ENCODE results near the gene DNMT3A. TPM values are rescaled to one million over a fixed set of nuclear protein-coding genes. Genes with fewer than 3 reads are reported as not detected.

Gene DNMT3A
- total RNA-seq, 1 experiment from 2014 or later: 215 TPM

DNA sequence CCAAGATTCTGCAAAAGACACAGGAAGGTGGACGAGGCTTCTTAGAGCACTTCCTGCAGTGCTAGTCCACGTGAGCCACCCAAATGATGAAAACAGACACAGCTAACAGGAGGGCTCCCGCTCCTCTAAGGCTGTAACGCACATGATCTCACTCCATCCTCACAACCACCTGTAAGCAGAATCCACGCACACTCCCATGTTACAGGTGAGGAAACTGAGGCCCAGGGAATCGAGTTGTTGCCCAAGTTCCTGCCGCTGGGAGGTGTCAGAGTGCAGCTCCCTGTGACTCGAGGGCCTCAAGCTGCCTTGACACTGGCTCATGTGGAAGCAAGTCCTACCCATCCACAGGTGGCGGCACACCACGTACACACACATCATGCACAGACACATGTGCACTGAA lies 4.4 kb downstream of the DNMT3A start:
- no peak overlapping the region for H3K27ac ChIP-seq (ENCODE audit: insufficient read length, low read depth, low read length)
- no CpG with 5 or more reads among the region's 10 CpGs for WGBS (ENCODE audit: extremely low coverage, insufficient read length, low lambda C conversion rate)
- no peak overlapping the region for H2AK5ac ChIP-seq (ENCODE audit: insufficient read length, low read length)

More for the DNA sequence above, 4.4 kb downstream of the DNMT3A start:
- Histone ChIP-seq H3K79me2 (ENCODE audit: insufficient read depth, low read length) (no peaks in the 10 kb centered on the region), H4K8ac (replicated peaks; ENCODE audit: insufficient read length, low read depth, low read length) (no peak overlapping the region), H3K79me1 (ENCODE audit: insufficient read depth, low read depth, low read length, poor library complexity, severe bottlenecking) (no peaks in the 10 kb centered on the region), H4K91ac (ENCODE audit: insufficient read length, low read depth, low read length) (no peak overlapping the region), H3K4me2 (ENCODE audit: insufficient read depth, insufficient read length, low read length) (no peak overlapping the region), H2BK15ac (ENCODE audit: low read depth, low read length) (no peak overlapping the region), H3K9ac (ENCODE audit: extremely low read depth, insufficient read length, low read length) (no peak overlapping the region), H3K9me3 (ENCODE audit: control insufficient read depth, low read depth, low read length) (no peaks in the 10 kb centered on the region), H2BK20ac (ENCODE audit: low read depth, low read length, poor library complexity, severe bottlenecking) (no peak overlapping the region), H3K18ac (ENCODE audit: insufficient read length, low read depth, low read length) (no peak overlapping the region), H3K27me3 (ENCODE audit: insufficient read depth, low read length) (no peaks in the 10 kb centered on the region), H2BK12ac (ENCODE audit: insufficient read length, low read depth, low read length) (no peak overlapping the region), H3K4ac (ENCODE audit: low read depth, low read length) (no peak overlapping the region), H2AFZ (ENCODE audit: low read length) (no peak overlapping the region), H2BK120ac (ENCODE audit: low read depth, low read length, poor library complexity, severe bottlenecking) (no peak overlapping the region), H3K23me2 (ENCODE audit: insufficient read length, low read depth, low read length, poor library complexity, severe bottlenecking) (peaks cover 2% of the 10 kb centered on the region), H4K20me1 (ENCODE audit: control insufficient read depth, insufficient read depth, insufficient read length) (no peaks in the 10 kb centered on the region), H3K56ac (ENCODE audit: insufficient read length, low read depth, low read length) (no peak overlapping the region), H4K5ac (ENCODE audit: insufficient read length, low read depth, low read length) (no peak overlapping the region), H3K4me1 (ENCODE audit: insufficient read depth, low read length) (peaks cover 15% of the 10 kb centered on the region; the same call in 1 of the 2 replicates), H3K14ac (ENCODE audit: insufficient read depth, low read length) (no peak overlapping the region), H3K23ac (ENCODE audit: insufficient read length, low read depth, low read length) (no peak overlapping the region), H2BK5ac (ENCODE audit: insufficient read length, low read length) (no peak overlapping the region), H3T11ph (ENCODE audit: low read length) (no peak overlapping the region)
- DNase-seq: no peak
- H3K27me3 Mint-ChIP-seq (ENCODE audit: low read depth): no peaks in the 10 kb centered on the region; the same call in 1 of the 2 replicates
- TF ChIP-seq, protein P1, sequence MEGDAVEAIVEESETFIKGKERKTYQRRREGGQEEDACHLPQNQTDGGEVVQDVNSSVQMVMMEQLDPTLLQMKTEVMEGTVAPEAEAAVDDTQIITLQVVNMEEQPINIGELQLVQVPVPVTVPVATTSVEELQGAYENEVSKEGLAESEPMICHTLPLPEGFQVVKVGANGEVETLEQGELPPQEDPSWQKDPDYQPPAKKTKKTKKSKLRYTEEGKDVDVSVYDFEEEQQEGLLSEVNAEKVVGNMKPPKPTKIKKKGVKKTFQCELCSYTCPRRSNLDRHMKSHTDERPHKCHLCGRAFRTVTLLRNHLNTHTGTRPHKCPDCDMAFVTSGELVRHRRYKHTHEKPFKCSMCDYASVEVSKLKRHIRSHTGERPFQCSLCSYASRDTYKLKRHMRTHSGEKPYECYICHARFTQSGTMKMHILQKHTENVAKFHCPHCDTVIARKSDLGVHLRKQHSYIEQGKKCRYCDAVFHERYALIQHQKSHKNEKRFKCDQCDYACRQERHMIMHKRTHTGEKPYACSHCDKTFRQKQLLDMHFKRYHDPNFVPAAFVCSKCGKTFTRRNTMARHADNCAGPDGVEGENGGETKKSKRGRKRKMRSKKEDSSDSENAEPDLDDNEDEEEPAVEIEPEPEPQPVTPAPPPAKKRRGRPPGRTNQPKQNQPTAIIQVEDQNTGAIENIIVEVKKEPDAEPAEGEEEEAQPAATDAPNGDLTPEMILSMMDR (conservative IDR thresholded peaks at IDR 0.05): no peak
- no peaks in the 10 kb centered on the region; a peak in 1 of 7 replicates for H3K36me3 Mint-ChIP-seq (ENCODE audit: insufficient read depth in 1 of 3, low read depth in 3 of 3)
- no peak overlapping the region; a peak in 1 of 7 replicates for H3K27ac Mint-ChIP-seq
- H3K4me3 Mint-ChIP-seq: no peak overlapping the region
- peaks cover 56 to 69% of the 10 kb centered on the region in 2 experiments for H3K4me1 Mint-ChIP-seq
- no peaks in the 10 kb centered on the region for H3K9me3 Mint-ChIP-seq

Measured in H9 (cell line).